SK-N-SH treated with all-trans-retinoic acid at 6 μM for 48 hours (cell line): Measurements from ENCODE around the gene PAQR5.

Source experiments
- ATAC-seq: fragments of 200-7000 bp; cut with Tn5 transposase; 3 replicates; pipeline ENCODE4 v1.9.1; 2020; ENCODE audit warnings: mild to moderate bottlenecking, moderate library complexity
- ARNTL ChIP-seq: fragments of 450-650 bp; formaldehyde crosslinking; IDR thresholded peaks from 2 replicates; pipeline ENCODE4 v1.5.0; 2020; ENCODE audit warnings: low read depth, mild to moderate bottlenecking, moderate library complexity, borderline replicate concordance
- BACH2 ChIP-seq: fragments of 250-450 bp; sonication (Bioruptor Pico); IDR thresholded peaks from 2 replicates; pipeline ENCODE4 v1.9.0; 2021; ENCODE audit warnings: mild to moderate bottlenecking, borderline replicate concordance
- CSDC2 ChIP-seq: fragments of 250-450 bp; sonication (Bioruptor Pico); IDR thresholded peaks from 2 replicates; pipeline ENCODE4 v1.5.0; 2020; ENCODE audit warnings: mild to moderate bottlenecking, moderate library complexity
- ESRRG ChIP-seq: fragments of 250-450 bp; sonication (Bioruptor Pico); IDR thresholded peaks from 2 replicates; pipeline ENCODE4 v1.6.1; 2021; ENCODE audit warnings: mild to moderate bottlenecking
- GLIS3 ChIP-seq: fragments of 250-450 bp; sonication (Bioruptor Pico); IDR thresholded peaks from 2 replicates; pipeline ENCODE4 v1.5.0; 2020; ENCODE audit warnings: mild to moderate bottlenecking, moderate library complexity
- ISL1 ChIP-seq: fragments of 250-450 bp; sonication (Bioruptor Pico); IDR thresholded peaks from 2 replicates; pipeline ENCODE4 v2.1.2; 2022; ENCODE audit warnings: mild to moderate bottlenecking, moderate library complexity
- OSR1 ChIP-seq: fragments of 250-450 bp; sonication (Bioruptor Pico); IDR thresholded peaks from 2 replicates; pipeline ENCODE4 v1.8.0; 2022; ENCODE audit warnings: moderate library complexity, mild to moderate bottlenecking, inconsistent platforms
- PPARA ChIP-seq: fragments of 250-450 bp; sonication (Bioruptor Pico); IDR thresholded peaks from 2 replicates; pipeline ENCODE4 v1.5.0; 2020; ENCODE audit warnings: mild to moderate bottlenecking, borderline replicate concordance
- RARB ChIP-seq: fragments of 250-450 bp; sonication (Bioruptor Pico); IDR thresholded peaks from 2 replicates; pipeline ENCODE4 v1.8.0; 2021; ENCODE audit warnings: mild to moderate bottlenecking, moderate library complexity
- TCF4 ChIP-seq: fragments of 250-450 bp; sonication (Bioruptor Pico); IDR thresholded peaks from 2 replicates; pipeline ENCODE4 v1.8.0; 2021; ENCODE audit warnings: mild to moderate bottlenecking, moderate library complexity, borderline replicate concordance
- ZC3H10 ChIP-seq: fragments of 250-450 bp; sonication (Bioruptor Pico); IDR thresholded peaks from 2 replicates; pipeline ENCODE4 v1.5.1; 2021; ENCODE audit warnings: mild to moderate bottlenecking, moderate library complexity
- ZFP30 ChIP-seq: fragments of 450-650 bp; formaldehyde crosslinking; IDR thresholded peaks from 2 replicates; pipeline ENCODE4 v1.5.0; 2022; ENCODE audit warnings: mild to moderate bottlenecking, moderate library complexity
- ZNF565 ChIP-seq: fragments of 450-650 bp; formaldehyde crosslinking; conservative IDR thresholded peaks from 2 replicates; pipeline ENCODE4 v1.5.0; 2020; ENCODE audit warnings: low read depth, mild to moderate bottlenecking, moderate library complexity
- ZNF70 ChIP-seq: fragments of 450-650 bp; formaldehyde crosslinking; IDR thresholded peaks from 2 replicates; pipeline ENCODE4 v1.5.0; 2020; ENCODE audit warnings: mild to moderate bottlenecking, moderate library complexity
- ZNF8 ChIP-seq: fragments of 450-650 bp; formaldehyde crosslinking; IDR thresholded peaks from 2 replicates; pipeline ENCODE4 v1.5.0; 2020; ENCODE audit warnings: mild to moderate bottlenecking, moderate library complexity
- TF ChIP-seq, protein P1 (sequence below): fragments of 250-450 bp; sonication (Bioruptor Pico); IDR thresholded peaks from 2 replicates; pipeline ENCODE4 v1.8.0; 2021; ENCODE audit warnings: low read depth, mild to moderate bottlenecking, moderate library complexity, borderline replicate concordance
- TF ChIP-seq, protein P2 (sequence below): fragments of 250-450 bp; sonication (Bioruptor Pico); IDR thresholded peaks from 2 replicates; pipeline ENCODE4 v1.8.0; 2020; ENCODE audit warnings: mild to moderate bottlenecking, moderate library complexity, borderline replicate concordance
- TF ChIP-seq, protein P3 (sequence below): fragments of 250-450 bp; sonication (Bioruptor Pico); IDR thresholded peaks from 2 replicates; pipeline ENCODE4 v1.5.1; 2021; ENCODE audit warnings: mild to moderate bottlenecking, moderate library complexity
- TF ChIP-seq, protein P4 (sequence below): fragments of 250-450 bp; sonication (Bioruptor Pico); IDR thresholded peaks from 2 replicates; pipeline ENCODE4 v1.5.1; 2020; ENCODE audit warnings: low read depth, mild to moderate bottlenecking, moderate library complexity

The PAQR5 gene

GRCh38 chr15:69307939-69308338 is 9.2 kb downstream of the PAQR5 start (continued):
- TF ChIP-seq TCF4 (CRISPR knock-in tag) (no peak), ZNF70 (CRISPR knock-in tag) (no peak), GLIS3 (CRISPR knock-in tag) (no peak), BACH2 (CRISPR knock-in tag) (no peak), ZC3H10 (CRISPR knock-in tag) (no peak)
- TF ChIP-seq, protein P1, sequence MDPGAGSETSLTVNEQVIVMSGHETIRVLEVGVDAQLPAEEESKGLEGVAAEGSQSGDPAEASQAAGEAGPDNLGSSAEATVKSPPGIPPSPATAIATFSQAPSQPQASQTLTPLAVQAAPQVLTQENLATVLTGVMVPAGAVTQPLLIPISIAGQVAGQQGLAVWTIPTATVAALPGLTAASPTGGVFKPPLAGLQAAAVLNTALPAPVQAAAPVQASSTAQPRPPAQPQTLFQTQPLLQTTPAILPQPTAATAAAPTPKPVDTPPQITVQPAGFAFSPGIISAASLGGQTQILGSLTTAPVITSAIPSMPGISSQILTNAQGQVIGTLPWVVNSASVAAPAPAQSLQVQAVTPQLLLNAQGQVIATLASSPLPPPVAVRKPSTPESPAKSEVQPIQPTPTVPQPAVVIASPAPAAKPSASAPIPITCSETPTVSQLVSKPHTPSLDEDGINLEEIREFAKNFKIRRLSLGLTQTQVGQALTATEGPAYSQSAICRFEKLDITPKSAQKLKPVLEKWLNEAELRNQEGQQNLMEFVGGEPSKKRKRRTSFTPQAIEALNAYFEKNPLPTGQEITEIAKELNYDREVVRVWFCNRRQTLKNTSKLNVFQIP (CRISPR knock-in tag) = no peak
- TF ChIP-seq, all 23 proteins: peak for 0

DNA sequence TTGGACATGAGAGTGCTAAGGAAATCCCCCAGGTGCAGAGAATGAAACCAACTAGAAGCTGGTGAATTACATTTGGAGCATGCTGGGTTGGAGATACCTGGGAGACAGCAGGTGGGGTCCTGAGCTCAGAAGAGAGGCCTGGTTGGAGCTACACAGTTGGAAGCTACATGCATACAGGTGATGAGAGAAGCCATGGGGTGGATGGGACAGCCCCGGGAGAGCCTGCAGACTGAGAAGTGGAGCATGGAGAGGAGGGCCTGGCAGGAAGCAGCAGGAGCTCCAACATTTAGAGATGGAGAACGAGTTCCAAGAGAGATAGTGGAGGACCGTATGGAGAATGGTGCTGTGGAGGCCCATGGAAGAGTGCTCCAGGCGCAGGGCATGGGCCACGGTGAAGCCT is 10.2 kb downstream of the PAQR5 start:
- no peak for ATAC-seq
- TF ChIP-seq TCF4 (CRISPR knock-in tag) (no peak), PPARA (CRISPR knock-in tag) (no peak)

DNA sequence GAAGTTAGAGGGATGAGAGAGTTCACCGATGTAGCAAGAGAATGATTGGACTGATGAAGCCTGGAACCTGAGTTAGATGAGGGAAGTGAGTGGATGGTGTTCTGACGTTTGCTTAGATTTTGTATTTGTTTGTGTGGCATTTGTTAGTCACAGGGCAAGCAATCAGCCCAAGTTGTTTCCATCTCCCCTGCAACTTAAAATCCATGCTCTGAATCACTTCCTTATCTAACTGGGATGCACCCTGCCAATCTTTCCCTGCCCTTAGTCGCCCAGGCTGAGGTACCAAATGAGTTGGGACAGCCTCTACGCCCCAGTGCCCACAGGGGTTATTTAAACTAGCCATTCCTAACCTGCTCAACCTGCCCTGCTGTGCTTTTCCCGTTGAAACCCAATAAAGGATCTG is 12.6 kb downstream of the PAQR5 start:
- ATAC-seq = no peak
- TF ChIP-seq ISL1 (CRISPR knock-in tag) = no peak
- TF ChIP-seq GLIS3 (CRISPR knock-in tag) = no peak
- TF ChIP-seq RARB (CRISPR knock-in tag) = no peak
- TF ChIP-seq ZNF8 (CRISPR knock-in tag) = no peak
- no peak for TF ChIP-seq CSDC2 (CRISPR knock-in tag)
- TF ChIP-seq, protein P2, sequence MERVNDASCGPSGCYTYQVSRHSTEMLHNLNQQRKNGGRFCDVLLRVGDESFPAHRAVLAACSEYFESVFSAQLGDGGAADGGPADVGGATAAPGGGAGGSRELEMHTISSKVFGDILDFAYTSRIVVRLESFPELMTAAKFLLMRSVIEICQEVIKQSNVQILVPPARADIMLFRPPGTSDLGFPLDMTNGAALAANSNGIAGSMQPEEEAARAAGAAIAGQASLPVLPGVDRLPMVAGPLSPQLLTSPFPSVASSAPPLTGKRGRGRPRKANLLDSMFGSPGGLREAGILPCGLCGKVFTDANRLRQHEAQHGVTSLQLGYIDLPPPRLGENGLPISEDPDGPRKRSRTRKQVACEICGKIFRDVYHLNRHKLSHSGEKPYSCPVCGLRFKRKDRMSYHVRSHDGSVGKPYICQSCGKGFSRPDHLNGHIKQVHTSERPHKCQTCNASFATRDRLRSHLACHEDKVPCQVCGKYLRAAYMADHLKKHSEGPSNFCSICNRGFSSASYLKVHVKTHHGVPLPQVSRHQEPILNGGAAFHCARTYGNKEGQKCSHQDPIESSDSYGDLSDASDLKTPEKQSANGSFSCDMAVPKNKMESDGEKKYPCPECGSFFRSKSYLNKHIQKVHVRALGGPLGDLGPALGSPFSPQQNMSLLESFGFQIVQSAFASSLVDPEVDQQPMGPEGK (CRISPR knock-in tag) = no peak
- no peak for TF ChIP-seq OSR1 (CRISPR knock-in tag)
- no peak for TF ChIP-seq ESRRG

- no peak for TF ChIP-seq OSR1 (CRISPR knock-in tag)
- no peak for TF ChIP-seq ZFP30
- no peak for ATAC-seq
Observed at GRCh38 chr15:69313432-69314000, 14.8 kb downstream of the PAQR5 start.

DNA sequence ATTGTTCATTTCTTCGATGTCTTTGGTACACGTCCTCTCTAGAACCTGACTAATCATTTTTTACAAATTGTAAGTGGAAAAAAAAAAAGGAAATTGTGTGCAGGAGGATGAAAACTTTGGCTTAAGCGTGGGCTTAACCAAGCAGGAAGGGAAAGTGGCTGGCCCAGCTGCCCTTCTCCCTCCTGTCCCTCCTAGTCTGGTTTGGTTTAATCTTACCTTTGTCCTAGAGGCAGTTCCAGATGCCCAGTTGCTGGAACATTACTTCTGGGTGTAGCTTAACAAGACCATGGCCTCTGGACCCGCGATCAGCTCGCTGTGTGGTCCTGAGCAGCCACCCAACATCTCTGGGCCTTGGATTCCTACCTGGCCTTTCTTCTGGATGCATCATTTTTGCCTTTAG is 15.4 kb downstream of the PAQR5 start:
- ATAC-seq = no peak
- TF ChIP-seq ZNF8 (CRISPR knock-in tag) (no peak), RARB (CRISPR knock-in tag) (no peak), GLIS3 (CRISPR knock-in tag) (no peak), BACH2 (CRISPR knock-in tag) (no peak), ZNF565 (no peak), ESRRG (no peak), ARNTL (CRISPR knock-in tag) (no peak)
- TF ChIP-seq, protein P3, sequence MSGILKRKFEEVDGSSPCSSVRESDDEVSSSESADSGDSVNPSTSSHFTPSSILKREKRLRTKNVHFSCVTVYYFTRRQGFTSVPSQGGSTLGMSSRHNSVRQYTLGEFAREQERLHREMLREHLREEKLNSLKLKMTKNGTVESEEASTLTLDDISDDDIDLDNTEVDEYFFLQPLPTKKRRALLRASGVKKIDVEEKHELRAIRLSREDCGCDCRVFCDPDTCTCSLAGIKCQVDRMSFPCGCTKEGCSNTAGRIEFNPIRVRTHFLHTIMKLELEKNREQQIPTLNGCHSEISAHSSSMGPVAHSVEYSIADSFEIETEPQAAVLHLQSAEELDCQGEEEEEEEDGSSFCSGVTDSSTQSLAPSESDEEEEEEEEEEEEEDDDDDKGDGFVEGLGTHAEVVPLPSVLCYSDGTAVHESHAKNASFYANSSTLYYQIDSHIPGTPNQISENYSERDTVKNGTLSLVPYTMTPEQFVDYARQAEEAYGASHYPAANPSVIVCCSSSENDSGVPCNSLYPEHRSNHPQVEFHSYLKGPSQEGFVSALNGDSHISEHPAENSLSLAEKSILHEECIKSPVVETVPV (CRISPR knock-in tag) = no peak
- TF ChIP-seq, protein P4, sequence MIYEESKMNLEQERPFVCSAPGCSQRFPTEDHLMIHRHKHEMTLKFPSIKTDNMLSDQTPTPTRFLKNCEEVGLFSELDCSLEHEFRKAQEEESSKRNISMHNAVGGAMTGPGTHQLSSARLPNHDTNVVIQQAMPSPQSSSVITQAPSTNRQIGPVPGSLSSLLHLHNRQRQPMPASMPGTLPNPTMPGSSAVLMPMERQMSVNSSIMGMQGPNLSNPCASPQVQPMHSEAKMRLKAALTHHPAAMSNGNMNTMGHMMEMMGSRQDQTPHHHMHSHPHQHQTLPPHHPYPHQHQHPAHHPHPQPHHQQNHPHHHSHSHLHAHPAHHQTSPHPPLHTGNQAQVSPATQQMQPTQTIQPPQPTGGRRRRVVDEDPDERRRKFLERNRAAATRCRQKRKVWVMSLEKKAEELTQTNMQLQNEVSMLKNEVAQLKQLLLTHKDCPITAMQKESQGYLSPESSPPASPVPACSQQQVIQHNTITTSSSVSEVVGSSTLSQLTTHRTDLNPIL (CRISPR knock-in tag) = no peak

DNA sequence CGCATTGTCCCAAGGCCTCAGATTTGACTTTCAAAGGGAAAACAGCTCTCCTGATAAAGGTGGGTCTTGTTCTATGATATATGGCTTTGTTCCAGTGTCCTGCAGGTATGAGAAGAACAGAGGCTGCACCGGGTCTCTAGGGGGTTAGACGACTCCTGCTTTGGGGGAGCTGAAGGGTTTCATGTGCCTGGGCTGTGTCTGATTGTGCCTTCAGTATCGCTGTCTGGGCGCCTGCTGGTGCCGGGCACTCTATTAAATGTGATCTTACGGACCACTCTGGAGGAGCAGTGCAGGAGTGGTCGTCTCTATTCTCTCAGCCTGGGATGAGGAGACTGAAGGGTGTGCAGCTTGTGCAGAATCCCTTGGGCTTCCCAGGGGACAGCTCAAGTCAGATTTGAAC is 16.0 kb downstream of the PAQR5 start:
- no peak for ATAC-seq
- TF ChIP-seq RARB (CRISPR knock-in tag) = no peak
